Measurements from ENCODE around the gene ZNF532. TPM values are rescaled to one million over a fixed set of nuclear protein-coding genes. Genes with fewer than 3 reads are reported as not detected.

The ZNF532 gene
- total RNA-seq, 1 experiment from 2014 or later = 258 TPM

GRCh38 chr18:58955738-58956137 lies 91.1 kb downstream of the ZNF532 start:
- 0 out of 4 replicates have a peak, but pooled peaks cover 0 to 3% of the 10 kb centered on the region in 2 experiments for H3K4me1 Mint-ChIP-seq
- WGBS (ENCODE audit: extremely low coverage, insufficient read length, low lambda C conversion rate) = no CpG with 5 or more reads among the region's 4 CpGs
- Histone ChIP-seq H3K9me3 (ENCODE audit: control insufficient read depth, low read depth, low read length) (no peaks in the 10 kb centered on the region), H3K4me2 (ENCODE audit: insufficient read depth, insufficient read length, low read length) (no peak overlapping the region), H3K27ac (ENCODE audit: insufficient read length, low read depth, low read length) (no peak overlapping the region), H4K20me1 (ENCODE audit: control insufficient read depth, insufficient read depth, insufficient read length) (no peaks in the 10 kb centered on the region), H3K79me1 (ENCODE audit: insufficient read depth, low read depth, low read length, poor library complexity, severe bottlenecking) (peaks cover 14% of the 10 kb centered on the region), H4K8ac (replicated peaks; ENCODE audit: insufficient read length, low read depth, low read length) (no peak overlapping the region), H2BK12ac (ENCODE audit: insufficient read length, low read depth, low read length) (no peak overlapping the region), H2AFZ (ENCODE audit: low read length) (no peak overlapping the region), H3K14ac (ENCODE audit: insufficient read depth, low read length) (no peak overlapping the region), H3K4ac (ENCODE audit: low read depth, low read length) (no peak overlapping the region), H3K23me2 (ENCODE audit: insufficient read length, low read depth, low read length, poor library complexity, severe bottlenecking) (no peaks in the 10 kb centered on the region), H4K91ac (ENCODE audit: insufficient read length, low read depth, low read length) (no peak overlapping the region), H2BK120ac (ENCODE audit: low read depth, low read length, poor library complexity, severe bottlenecking) (no peak overlapping the region), H3K4me1 (ENCODE audit: insufficient read depth, low read length) (no peaks in the 10 kb centered on the region), H2AK5ac (ENCODE audit: insufficient read length, low read length) (no peak overlapping the region), H3K56ac (ENCODE audit: insufficient read length, low read depth, low read length) (no peak overlapping the region), H4K5ac (ENCODE audit: insufficient read length, low read depth, low read length) (no peak overlapping the region), H3K27me3 (ENCODE audit: insufficient read depth, low read length) (no peaks in the 10 kb centered on the region), H3K9ac (ENCODE audit: extremely low read depth, insufficient read length, low read length) (no peak overlapping the region), H3T11ph (ENCODE audit: low read length) (no peak overlapping the region), H3K79me2 (ENCODE audit: insufficient read depth, low read length) (no peaks in the 10 kb centered on the region; the same call in 1 of the 2 replicates), H2BK5ac (ENCODE audit: insufficient read length, low read length) (no peak overlapping the region), H3K18ac (ENCODE audit: insufficient read length, low read depth, low read length) (no peak overlapping the region), H3K23ac (ENCODE audit: insufficient read length, low read depth, low read length) (no peak overlapping the region), H2BK20ac (ENCODE audit: low read depth, low read length, poor library complexity, severe bottlenecking) (no peak overlapping the region), H2BK15ac (ENCODE audit: low read depth, low read length) (no peak overlapping the region)
- H3K27ac Mint-ChIP-seq = peak overlapping the region in 1 of 3 experiments; percentile 38; a peak in 1 of 7 replicates
- H3K27me3 Mint-ChIP-seq (ENCODE audit: low read depth) = no peaks in the 10 kb centered on the region
- H3K4me3 Mint-ChIP-seq = no peak overlapping the region
- peaks cover 44 to 89% (median 63%) of the 10 kb centered on the region in 3 experiments for H3K36me3 Mint-ChIP-seq (ENCODE audit: insufficient read depth in 1 of 3, low read depth in 3 of 3)
- no peaks in the 10 kb centered on the region for H3K9me3 Mint-ChIP-seq
- no peak for TF ChIP-seq CTCF (conservative IDR thresholded peaks at IDR 0.05)
- no peak for DNase-seq

Measured in H9 (cell line).